ENCODE measurements around the gene PFKP. TPM values are rescaled to one million over a fixed set of nuclear protein-coding genes. Genes with fewer than 3 reads are reported as not detected.

Gene PFKP
- total RNA-seq, 1 donor from 2014 or later: 12.5 TPM

- H3K27me3 ChIP-seq (ENCODE audit: control insufficient read depth in 3 of 3, insufficient read depth in 3 of 3, low read length in 3 of 3): no peaks in the 10 kb centered on the region
- H3K27ac ChIP-seq (ENCODE audit: low read depth, low read length): peak overlapping the region; percentile 54
- no peaks in the 10 kb centered on the region for H3K36me3 ChIP-seq (ENCODE audit: control insufficient read depth in 3 of 3, insufficient read depth in 3 of 3, low read length in 3 of 3)
- H3K4me3 ChIP-seq (ENCODE audit: low read length in 3 of 3): no peak overlapping the region
- no peaks in the 10 kb centered on the region for H3K9me3 ChIP-seq (ENCODE audit: control insufficient read depth in 3 of 3, low read length in 3 of 3)
- peaks cover 13 to 20% (median 18%) of the 10 kb centered on the region in 3 donors for H3K4me1 ChIP-seq (ENCODE audit: control insufficient read depth in 3 of 3, insufficient read depth in 3 of 3, low read length in 3 of 3)
- H3K9ac ChIP-seq (ENCODE audit: low read depth in 1 of 3, low read length in 3 of 3): no peak overlapping the region
Measured at GRCh38 chr10:3095373-3096139, 28.2 kb downstream of the PFKP start.

- no peaks in the 10 kb centered on the region for H3K27me3 ChIP-seq (ENCODE audit: control insufficient read depth in 3 of 3, insufficient read depth in 3 of 3, low read length in 3 of 3)
- H3K9ac ChIP-seq (ENCODE audit: low read depth in 1 of 3, low read length in 3 of 3): peak overlapping the region in 1 of 3 donors; percentile 25
- peak overlapping the region; percentile 51 for H3K27ac ChIP-seq (ENCODE audit: low read depth, low read length)
- peaks cover 10 to 17% (median 14%) of the 10 kb centered on the region in 3 donors for H3K4me1 ChIP-seq (ENCODE audit: control insufficient read depth in 3 of 3, insufficient read depth in 3 of 3, low read length in 3 of 3)
- no peaks in the 10 kb centered on the region for H3K9me3 ChIP-seq (ENCODE audit: control insufficient read depth in 3 of 3, low read length in 3 of 3)
- no peak overlapping the region for H3K4me3 ChIP-seq (ENCODE audit: low read length in 3 of 3)
- H3K36me3 ChIP-seq (ENCODE audit: control insufficient read depth in 3 of 3, insufficient read depth in 3 of 3, low read length in 3 of 3): peaks cover 0 to under 1% (median 0%) of the 10 kb centered on the region in 3 donors
Measured at GRCh38 chr10:3096149-3096548, 28.8 kb downstream of the PFKP start.

DNA sequence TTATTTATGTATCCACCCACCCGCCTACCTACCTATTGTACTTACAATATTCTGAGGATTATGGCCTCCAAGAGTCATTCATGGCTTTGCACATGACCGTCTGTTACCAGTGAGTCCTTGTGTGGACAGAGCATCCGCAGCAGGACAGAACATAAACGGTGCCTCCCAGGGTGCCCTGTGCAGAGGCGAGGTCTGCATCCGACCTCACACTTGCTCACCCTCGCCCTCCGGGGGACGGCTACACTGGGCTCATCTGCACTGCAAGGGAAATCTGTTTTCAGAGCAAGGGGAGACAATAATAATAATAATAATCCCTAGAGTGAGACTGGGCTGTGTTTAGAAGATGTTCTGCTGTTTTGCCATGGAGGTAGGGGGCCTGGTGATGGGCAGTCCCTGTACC is 29.8 kb downstream of the PFKP start:
- no peak overlapping the region for H3K4me3 ChIP-seq (ENCODE audit: low read length in 3 of 3)
- H3K4me1 ChIP-seq (ENCODE audit: control insufficient read depth in 3 of 3, insufficient read depth in 3 of 3, low read length in 3 of 3): peaks cover 9 to 13% (median 10%) of the 10 kb centered on the region in 3 donors
- no peak overlapping the region for H3K9ac ChIP-seq (ENCODE audit: low read depth in 1 of 3, low read length in 3 of 3)
- H3K27me3 ChIP-seq (ENCODE audit: control insufficient read depth in 3 of 3, insufficient read depth in 3 of 3, low read length in 3 of 3): no peaks in the 10 kb centered on the region
- peaks cover 0 to 2% (median 0%) of the 10 kb centered on the region in 3 donors for H3K36me3 ChIP-seq (ENCODE audit: control insufficient read depth in 3 of 3, insufficient read depth in 3 of 3, low read length in 3 of 3)
- H3K27ac ChIP-seq (ENCODE audit: low read depth, low read length): no peak overlapping the region
- no peaks in the 10 kb centered on the region for H3K9me3 ChIP-seq (ENCODE audit: control insufficient read depth in 3 of 3, low read length in 3 of 3)

DNA sequence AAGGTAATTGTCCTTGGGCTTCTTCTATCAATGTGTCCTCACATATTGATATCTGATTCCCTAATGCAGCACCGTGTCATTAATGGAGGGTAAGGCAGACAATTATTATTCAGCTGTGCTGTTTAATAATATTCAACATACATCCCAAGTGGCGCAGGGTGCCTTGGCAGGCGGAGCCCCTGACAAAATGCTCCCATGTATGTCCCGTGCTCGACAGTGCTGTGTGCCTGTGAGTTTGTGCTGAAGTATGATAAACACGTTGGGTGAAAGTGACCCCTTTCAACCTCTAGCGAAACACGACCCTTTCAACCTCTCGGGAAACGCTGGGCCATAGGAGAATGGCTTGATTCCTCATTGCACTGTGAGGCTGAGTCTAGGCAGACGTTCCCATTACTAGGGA is 31.3 kb downstream of the PFKP start:
- Histone ChIP-seq H3K27ac (ENCODE audit: low read depth, low read length) (no peak overlapping the region), H3K27me3 (ENCODE audit: control insufficient read depth in 3 of 3, insufficient read depth in 3 of 3, low read length in 3 of 3) (no peaks in the 10 kb centered on the region), H3K4me1 (ENCODE audit: control insufficient read depth in 3 of 3, insufficient read depth in 3 of 3, low read length in 3 of 3) (peaks cover 17 to 20% (median 19%) of the 10 kb centered on the region in 3 donors), H3K9me3 (ENCODE audit: control insufficient read depth in 3 of 3, low read length in 3 of 3) (no peaks in the 10 kb centered on the region), H3K4me3 (ENCODE audit: low read length in 3 of 3) (no peak overlapping the region), H3K36me3 (ENCODE audit: control insufficient read depth in 3 of 3, insufficient read depth in 3 of 3, low read length in 3 of 3) (peaks cover 0 to 2% (median 0%) of the 10 kb centered on the region in 3 donors), H3K9ac (ENCODE audit: low read depth in 1 of 3, low read length in 3 of 3) (no peak overlapping the region)

- Histone ChIP-seq H3K27ac (ENCODE audit: low read depth, low read length) (no peak overlapping the region), H3K27me3 (ENCODE audit: control insufficient read depth in 3 of 3, insufficient read depth in 3 of 3, low read length in 3 of 3) (no peaks in the 10 kb centered on the region), H3K9me3 (ENCODE audit: control insufficient read depth in 3 of 3, low read length in 3 of 3) (no peaks in the 10 kb centered on the region), H3K36me3 (ENCODE audit: control insufficient read depth in 3 of 3, insufficient read depth in 3 of 3, low read length in 3 of 3) (peaks cover 0 to 2% (median 0%) of the 10 kb centered on the region in 3 donors), H3K9ac (ENCODE audit: low read depth in 1 of 3, low read length in 3 of 3) (no peak overlapping the region), H3K4me1 (ENCODE audit: control insufficient read depth in 3 of 3, insufficient read depth in 3 of 3, low read length in 3 of 3) (peaks cover 21 to 24% (median 22%) of the 10 kb centered on the region in 3 donors), H3K4me3 (ENCODE audit: low read length in 3 of 3) (no peak overlapping the region)
Measured at GRCh38 chr10:3099291-3100092, 32.1 kb downstream of the PFKP start.

GRCh38 chr10:3100093-3100792 is 32.9 kb downstream of the PFKP start:
- Histone ChIP-seq H3K9me3 (ENCODE audit: control insufficient read depth in 3 of 3, low read length in 3 of 3) (no peaks in the 10 kb centered on the region), H3K27me3 (ENCODE audit: control insufficient read depth in 3 of 3, insufficient read depth in 3 of 3, low read length in 3 of 3) (no peaks in the 10 kb centered on the region), H3K27ac (ENCODE audit: low read depth, low read length) (no peak overlapping the region), H3K4me3 (ENCODE audit: low read length in 3 of 3) (no peak overlapping the region), H3K36me3 (ENCODE audit: control insufficient read depth in 3 of 3, insufficient read depth in 3 of 3, low read length in 3 of 3) (peaks cover 0 to 4% (median 0%) of the 10 kb centered on the region in 3 donors), H3K9ac (ENCODE audit: low read depth in 1 of 3, low read length in 3 of 3) (no peak overlapping the region), H3K4me1 (ENCODE audit: control insufficient read depth in 3 of 3, insufficient read depth in 3 of 3, low read length in 3 of 3) (peaks cover 25 to 32% (median 26%) of the 10 kb centered on the region in 3 donors)

- no peak overlapping the region for H3K4me3 ChIP-seq (ENCODE audit: low read length in 3 of 3)
- H3K4me1 ChIP-seq (ENCODE audit: control insufficient read depth in 3 of 3, insufficient read depth in 3 of 3, low read length in 3 of 3): peaks cover 22 to 26% (median 25%) of the 10 kb centered on the region in 3 donors
- no peak overlapping the region for H3K27ac ChIP-seq (ENCODE audit: low read depth, low read length)
- H3K9ac ChIP-seq (ENCODE audit: low read depth in 1 of 3, low read length in 3 of 3): no peak overlapping the region
- H3K9me3 ChIP-seq (ENCODE audit: control insufficient read depth in 3 of 3, low read length in 3 of 3): no peaks in the 10 kb centered on the region
- peaks cover 0 to 6% (median 0%) of the 10 kb centered on the region in 3 donors for H3K36me3 ChIP-seq (ENCODE audit: control insufficient read depth in 3 of 3, insufficient read depth in 3 of 3, low read length in 3 of 3)
- H3K27me3 ChIP-seq (ENCODE audit: control insufficient read depth in 3 of 3, insufficient read depth in 3 of 3, low read length in 3 of 3): no peaks in the 10 kb centered on the region
Measured at GRCh38 chr10:3100856-3101640, 33.7 kb downstream of the PFKP start.

DNA sequence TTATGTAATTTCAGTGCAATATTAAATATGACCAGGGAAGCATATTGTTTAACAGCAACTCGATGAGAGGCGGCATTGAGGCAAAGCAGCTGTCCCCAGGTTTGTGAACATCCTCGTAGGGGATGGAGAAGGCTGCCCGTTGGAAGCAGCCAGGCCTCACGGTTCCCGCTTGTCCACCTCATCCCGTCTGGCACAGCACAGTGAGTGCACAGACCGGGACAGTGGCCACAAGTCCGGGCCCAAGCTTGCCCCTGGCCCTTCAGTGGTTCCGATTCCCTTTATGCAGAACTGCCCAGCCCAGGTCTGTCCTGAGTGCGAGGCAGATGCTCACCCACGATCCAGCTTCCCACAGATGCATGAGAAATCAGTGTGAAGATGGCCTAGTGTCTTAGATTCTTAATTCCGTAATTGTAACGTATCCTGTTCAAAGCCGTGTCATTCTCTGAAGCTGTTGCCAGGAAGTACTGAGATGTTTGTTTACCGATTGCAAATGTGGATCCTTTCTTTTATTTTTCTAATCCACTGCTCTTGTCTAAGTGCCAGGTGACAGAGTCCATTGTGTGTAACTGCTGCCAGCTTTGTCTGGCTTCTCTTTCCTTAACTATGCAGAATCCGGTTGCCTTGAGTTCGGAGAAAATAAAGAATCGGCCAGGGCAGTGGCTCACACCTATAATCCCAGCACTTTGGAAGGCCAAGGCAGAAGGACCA is 35.5 kb downstream of the PFKP start:
- Histone ChIP-seq H3K27me3 (ENCODE audit: control insufficient read depth in 3 of 3, insufficient read depth in 3 of 3, low read length in 3 of 3) (no peaks in the 10 kb centered on the region), H3K4me3 (ENCODE audit: low read length in 3 of 3) (peak overlapping the region in 1 of 3 donors; percentile 14), H3K4me1 (ENCODE audit: control insufficient read depth in 3 of 3, insufficient read depth in 3 of 3, low read length in 3 of 3) (peaks cover 28 to 30% (median 29%) of the 10 kb centered on the region in 3 donors), H3K36me3 (ENCODE audit: control insufficient read depth in 3 of 3, insufficient read depth in 3 of 3, low read length in 3 of 3) (peaks cover 0 to 6% (median 0%) of the 10 kb centered on the region in 3 donors), H3K9ac (ENCODE audit: low read depth in 1 of 3, low read length in 3 of 3) (no peak overlapping the region), H3K27ac (ENCODE audit: low read depth, low read length) (no peak overlapping the region), H3K9me3 (ENCODE audit: control insufficient read depth in 3 of 3, low read length in 3 of 3) (no peaks in the 10 kb centered on the region)

- Histone ChIP-seq H3K4me1 (ENCODE audit: control insufficient read depth in 3 of 3, insufficient read depth in 3 of 3, low read length in 3 of 3) (peaks cover 30 to 37% (median 37%) of the 10 kb centered on the region in 3 donors), H3K4me3 (ENCODE audit: low read length in 3 of 3) (no peak overlapping the region), H3K9me3 (ENCODE audit: control insufficient read depth in 3 of 3, low read length in 3 of 3) (no peaks in the 10 kb centered on the region), H3K27me3 (ENCODE audit: control insufficient read depth in 3 of 3, insufficient read depth in 3 of 3, low read length in 3 of 3) (no peaks in the 10 kb centered on the region), H3K9ac (ENCODE audit: low read depth in 1 of 3, low read length in 3 of 3) (no peak overlapping the region), H3K36me3 (ENCODE audit: control insufficient read depth in 3 of 3, insufficient read depth in 3 of 3, low read length in 3 of 3) (peaks cover 0 to 8% (median 0%) of the 10 kb centered on the region in 3 donors), H3K27ac (ENCODE audit: low read depth, low read length) (no peak overlapping the region)
Measured at GRCh38 chr10:3103646-3104045, 36.3 kb downstream of the PFKP start.

Data from skeletal muscle tissue (tissue), 4 donors.